Smooth muscle cell (in vitro differentiated cells): ENCODE measurements around the gene HLCS. TPM values are rescaled to one million over a fixed set of nuclear protein-coding genes. Genes with fewer than 3 reads are reported as not detected.

Source experiments
- DNase-seq: peaks from one replicate; lab custom pipeline; 2025; ENCODE audit not compliant: unreplicated experiment; lab: John Stamatoyannopoulos, UW
- H2AFZ ChIP-seq: fragments of 200-600 bp; sonication (generic); 2 replicates; pipeline ENCODE4 v1.6.0; 2016; ENCODE audit warnings: antibody characterized with exemption, low read depth, mild to moderate bottlenecking
- H3F3A ChIP-seq: fragments of 200-600 bp; sonication (generic); 2 replicates; pipeline ENCODE4 v1.6.0; 2017; ENCODE audit warnings: antibody characterized with exemption, low read depth
- H3K27ac ChIP-seq: fragments of 200-600 bp; sonication (generic); 2 replicates; pipeline ENCODE4 v1.5.1; 2016; ENCODE audit warnings: low read depth, mild to moderate bottlenecking
- H3K27me3 ChIP-seq: fragments of 200-600 bp; sonication (generic); 2 replicates; pipeline ENCODE4 v1.6.1; 2016; ENCODE audit warnings: low read depth, mild to moderate bottlenecking
- H3K36me3 ChIP-seq: fragments of 200-600 bp; sonication (generic); 2 replicates; pipeline ENCODE4 v1.5.1; 2016; ENCODE audit warnings: low read depth
- H3K4me1 ChIP-seq: fragments of 200-600 bp; sonication (generic); 2 replicates; pipeline ENCODE4 v1.5.1; 2016; ENCODE audit warnings: low read depth
- H3K4me2 ChIP-seq: fragments of 200-600 bp; sonication (generic); 2 replicates; pipeline ENCODE4 v1.6.0; 2016; ENCODE audit warnings: mild to moderate bottlenecking
- H3K4me3 ChIP-seq: fragments of 200-600 bp; sonication (generic); 2 replicates; pipeline ENCODE4 v1.5.1; 2016; ENCODE audit warnings: mild to moderate bottlenecking
- H3K79me2 ChIP-seq: fragments of 200-600 bp; sonication (generic); 2 replicates; pipeline ENCODE4 v1.6.0; 2016; ENCODE audit warnings: low read depth, mild to moderate bottlenecking
- H3K9ac ChIP-seq: fragments of 200-600 bp; sonication (generic); 2 replicates; pipeline ENCODE4 v1.6.0; 2016; ENCODE audit warnings: low read depth
- H3K9me3 ChIP-seq: fragments of 200-600 bp; sonication (generic); replicated peaks from 2 replicates; pipeline ENCODE4 v1.5.1; 2016; ENCODE audit warnings: low read depth
- H4K20me1 ChIP-seq: fragments of 200-600 bp; sonication (generic); 2 replicates; pipeline ENCODE4 v1.6.0; 2016; ENCODE audit warnings: low read depth
- CTCF ChIP-seq: fragments of 200-600 bp; sonication (generic); IDR thresholded peaks from 2 replicates; pipeline ENCODE4 v1.5.1; 2017; ENCODE audit warnings: borderline replicate concordance, mild to moderate bottlenecking, antibody characterized with exemption; ENCODE audit not compliant: insufficient read depth, poor library complexity, severe bottlenecking
- WGBS: methylation state at CpG from one replicate; pipeline ENCODE4 v1.1.7; 2016; ENCODE audit warnings: low lambda C conversion rate; 5-methylcytosine and 5-hydroxymethylcytosine counted together
- polyA plus RNA-seq: library from polyadenylated mRNA; unstranded; fragments of >200 nt; fragmentation: Nextera tagmentation; extraction: Ambion mirVana; gene quantifications from 2 replicates; pipeline ENCODE4 v1.2.1, GENCODE V29; 2016
- total RNA-seq: library from RNA; depleted of rRNA; stranded (reverse); fragments of >200 nt; gene quantifications from 2 replicates; pipeline ENCODE4 v1.2.3, GENCODE V29; 2014

The HLCS gene
- total and polyA plus RNA-seq, 2 experiments from 2014 or later, result 7.5 to 20.6 TPM

- 93% methylated on average over 14 of the region's 14 CpGs for WGBS
- H3K27ac ChIP-seq, result no peak overlapping the region
- H2AFZ ChIP-seq, result no peak overlapping the region
- H3K4me3 ChIP-seq, result no peak overlapping the region
- no peak overlapping the region for H3K4me2 ChIP-seq
- no peaks in the 10 kb centered on the region for H3K79me2 ChIP-seq
- H4K20me1 ChIP-seq, result no peaks in the 10 kb centered on the region
- H3K4me1 ChIP-seq, result no peaks in the 10 kb centered on the region
- no peaks in the 10 kb centered on the region for H3K9me3 ChIP-seq
- no peaks in the 10 kb centered on the region for H3K36me3 ChIP-seq
- no peaks in the 10 kb centered on the region for H3F3A ChIP-seq
- no peak overlapping the region for H3K9ac ChIP-seq
- H3K27me3 ChIP-seq, result peaks cover 3% of the 10 kb centered on the region
- DNase-seq, result no peak
- no peak for TF ChIP-seq CTCF
Observed at GRCh38 chr21:36728371-36729111, 237.9 kb downstream of the HLCS start.

GRCh38 chr21:36727866-36728265 is 238.6 kb downstream of the HLCS start:
- WGBS, result 86% methylated on average over 6 of the region's 6 CpGs
- TF ChIP-seq CTCF, result no peak
- Histone ChIP-seq H2AFZ (no peak overlapping the region), H3K79me2 (no peaks in the 10 kb centered on the region), H4K20me1 (no peaks in the 10 kb centered on the region), H3K9ac (no peak overlapping the region), H3K4me3 (no peak overlapping the region), H3K27ac (no peak overlapping the region), H3K4me1 (no peaks in the 10 kb centered on the region), H3K36me3 (no peaks in the 10 kb centered on the region), H3K27me3 (peaks cover 3% of the 10 kb centered on the region), H3K4me2 (no peak overlapping the region), H3K9me3 (no peaks in the 10 kb centered on the region), H3F3A (no peaks in the 10 kb centered on the region)
- DNase-seq, result no peak

GRCh38 chr21:36725793-36726386 is 240.6 kb downstream of the HLCS start:
- Histone ChIP-seq H3K79me2 (no peaks in the 10 kb centered on the region), H2AFZ (no peak overlapping the region), H3K27ac (no peak overlapping the region), H4K20me1 (no peaks in the 10 kb centered on the region), H3K4me2 (no peak overlapping the region), H3K27me3 (peaks cover 3% of the 10 kb centered on the region), H3F3A (no peaks in the 10 kb centered on the region), H3K4me1 (no peaks in the 10 kb centered on the region), H3K9me3 (no peaks in the 10 kb centered on the region), H3K4me3 (no peak overlapping the region), H3K36me3 (no peaks in the 10 kb centered on the region), H3K9ac (no peak overlapping the region)
- no peak for DNase-seq
- 97% methylated on average over 12 of the region's 12 CpGs for WGBS
- TF ChIP-seq CTCF, result no peak
